ENCODE results near the gene ATP9B.

ATP9B gene

GRCh38 chr18:79335833-79336360 is 266.7 kb downstream of the ATP9B start:
- no peak for DNase-seq

GRCh38 chr18:79336556-79337142 is 267.5 kb downstream of the ATP9B start:
- no peak for DNase-seq

GRCh38 chr18:79337184-79337583 is 268.0 kb downstream of the ATP9B start:
- no peak for DNase-seq

DNA sequence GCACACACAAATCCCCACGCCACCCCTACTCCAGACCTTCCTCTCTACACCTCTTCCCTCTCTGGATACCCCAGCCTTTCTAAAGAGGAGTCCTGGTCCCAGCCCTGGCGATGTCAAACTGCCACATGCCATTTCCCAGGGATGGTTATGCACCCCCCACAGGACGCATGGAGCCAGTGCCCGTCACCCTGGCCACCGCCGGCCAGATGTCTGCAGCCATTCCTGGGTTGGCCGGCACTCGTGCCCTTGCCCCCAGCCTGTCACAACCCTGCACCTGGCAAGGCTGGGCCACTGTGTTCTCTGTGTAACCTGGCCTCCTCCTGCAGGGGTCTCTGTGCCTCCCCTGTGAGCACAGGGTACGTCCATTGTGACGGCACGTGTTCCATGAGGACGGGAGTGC is 268.4 kb downstream of the ATP9B start:
- no peak for DNase-seq

DNA sequence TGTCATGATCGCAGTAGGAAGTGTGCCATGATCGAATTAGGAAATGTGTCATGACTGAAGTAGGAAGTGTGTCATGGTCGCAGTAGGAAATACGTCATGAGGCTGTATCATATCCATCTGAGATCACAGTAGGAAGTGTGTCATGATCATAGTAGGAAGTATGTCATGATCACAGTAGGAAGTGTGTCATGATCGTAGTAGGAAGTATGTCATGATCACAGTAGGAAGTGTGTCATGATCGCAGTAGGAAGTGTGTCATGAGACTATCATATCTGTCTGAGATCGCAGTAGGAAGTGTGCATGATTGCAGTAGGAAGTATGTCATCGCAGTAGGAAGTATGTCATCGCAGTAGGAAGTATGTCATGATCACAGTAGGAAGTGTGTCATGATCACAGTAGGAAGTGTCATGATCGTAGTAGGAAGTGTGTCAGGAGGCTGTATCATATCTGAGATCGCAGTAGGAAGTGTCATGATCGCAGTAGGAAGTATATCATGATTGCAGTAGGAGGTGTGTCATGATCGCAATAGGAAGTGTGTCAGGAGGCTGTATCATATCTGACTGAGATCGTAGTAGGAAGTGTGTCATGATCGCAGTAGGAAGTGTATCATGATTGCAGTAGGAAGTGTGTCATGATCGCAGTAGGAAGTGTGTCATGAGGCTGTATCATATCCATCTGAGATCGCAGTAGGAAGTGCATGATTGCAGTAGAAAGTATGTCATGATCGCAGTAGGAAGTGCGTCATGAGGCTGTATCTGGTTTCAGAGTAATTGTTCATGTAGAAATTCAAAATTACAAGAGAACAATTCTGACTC is 270.1 kb downstream of the ATP9B start:
- no peak for DNase-seq

GRCh38 chr18:79343567-79344207 is 274.5 kb downstream of the ATP9B start:
- DNase-seq = no peak

- DNase-seq = no peak
Observed at GRCh38 chr18:79344208-79344581, 275.0 kb downstream of the ATP9B start.

GRCh38 chr18:79345366-79345765 is 276.2 kb downstream of the ATP9B start:
- no peak for DNase-seq

GRCh38 chr18:79345981-79346380 is 276.8 kb downstream of the ATP9B start:
- DNase-seq = no peak

- no peak for DNase-seq
Observed at GRCh38 chr18:79348066-79348465, 278.9 kb downstream of the ATP9B start.

DNA sequence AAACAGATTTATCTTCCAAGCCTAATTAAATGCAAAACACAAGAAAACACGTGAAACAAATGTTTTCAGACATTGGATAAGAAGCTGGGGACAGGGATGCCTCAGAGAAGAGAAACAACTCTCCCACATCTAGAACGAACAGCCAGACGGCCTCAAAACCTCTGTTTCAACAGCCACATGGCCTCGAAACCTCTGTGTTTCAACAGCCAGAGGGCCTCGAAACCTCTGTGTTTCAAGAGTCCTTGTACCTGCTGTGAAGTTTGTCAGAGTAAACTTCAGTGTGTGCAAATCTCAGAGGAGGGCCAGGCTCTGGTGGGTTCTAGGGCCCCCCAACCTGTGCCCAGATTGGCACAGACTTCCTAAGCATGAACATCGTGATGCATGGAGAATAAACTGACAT is 283.2 kb downstream of the ATP9B start:
- DNase-seq = no peak

DNA sequence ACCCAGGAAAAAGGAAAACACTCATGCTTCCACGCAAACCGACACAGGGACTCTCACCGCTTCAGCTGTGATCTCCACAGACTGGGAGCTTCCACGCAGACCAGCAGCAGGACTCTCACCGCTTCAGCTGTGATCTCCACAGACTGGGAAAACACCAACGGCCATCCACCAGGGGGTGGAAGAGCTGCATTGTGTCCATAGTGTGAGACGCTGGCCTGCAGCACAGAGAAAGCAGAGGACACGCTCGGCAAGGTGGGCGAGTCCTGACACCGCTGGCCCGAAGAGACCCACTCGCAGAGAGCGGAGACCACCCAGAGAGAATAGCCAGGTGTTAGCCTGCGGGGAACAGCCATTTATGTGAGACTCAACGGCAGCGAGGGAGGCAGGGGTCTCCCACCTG is 284.1 kb downstream of the ATP9B start:
- no peak for DNase-seq

GRCh38 chr18:79354350-79354749 is 285.2 kb downstream of the ATP9B start:
- no peak for DNase-seq

DNA sequence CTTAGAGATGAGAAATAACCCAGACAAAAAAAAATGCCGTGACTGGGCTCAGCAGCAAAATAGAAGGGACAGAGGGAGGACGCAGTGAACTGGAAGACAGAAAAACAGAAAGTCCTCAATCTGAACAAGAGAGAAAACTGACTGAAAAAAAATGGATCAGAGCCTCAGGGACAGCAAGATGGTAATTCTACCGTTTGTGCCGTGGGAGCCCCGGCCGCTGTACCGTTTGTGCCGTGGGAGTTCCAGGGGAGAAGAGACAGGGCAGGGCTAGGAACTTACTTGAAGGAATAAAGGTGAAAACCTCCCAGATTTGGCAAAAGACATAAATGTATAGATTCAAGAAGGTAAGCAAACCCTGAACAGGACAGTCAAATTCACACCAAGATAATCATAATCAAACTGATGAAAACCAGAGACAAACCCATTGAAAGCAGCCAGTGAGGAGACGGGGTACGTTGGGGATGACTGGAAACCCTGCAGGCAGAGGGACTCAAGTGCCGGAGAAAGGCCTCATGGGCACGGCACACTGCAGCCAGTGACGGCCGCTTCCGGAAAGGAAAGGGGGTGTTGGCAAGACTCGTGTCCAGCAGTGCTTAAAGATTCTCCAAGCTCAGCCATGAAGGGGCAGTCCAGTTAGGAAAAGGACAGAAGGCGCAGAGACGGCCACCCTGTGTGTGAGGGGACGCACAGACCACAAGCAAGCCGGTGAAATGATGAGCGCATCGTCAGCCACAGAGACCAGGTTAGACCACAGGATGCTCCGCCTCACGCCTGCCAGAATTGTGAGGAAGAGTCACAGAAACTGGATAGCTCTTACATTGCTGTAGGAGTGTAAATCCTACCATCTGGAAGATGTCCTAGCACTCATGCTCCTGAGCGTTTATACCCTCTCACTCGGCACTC is 286.5 kb downstream of the ATP9B start:
- DNase-seq = no peak

- no peak for DNase-seq
Observed at GRCh38 chr18:79356435-79356834, 287.2 kb downstream of the ATP9B start.

DNA sequence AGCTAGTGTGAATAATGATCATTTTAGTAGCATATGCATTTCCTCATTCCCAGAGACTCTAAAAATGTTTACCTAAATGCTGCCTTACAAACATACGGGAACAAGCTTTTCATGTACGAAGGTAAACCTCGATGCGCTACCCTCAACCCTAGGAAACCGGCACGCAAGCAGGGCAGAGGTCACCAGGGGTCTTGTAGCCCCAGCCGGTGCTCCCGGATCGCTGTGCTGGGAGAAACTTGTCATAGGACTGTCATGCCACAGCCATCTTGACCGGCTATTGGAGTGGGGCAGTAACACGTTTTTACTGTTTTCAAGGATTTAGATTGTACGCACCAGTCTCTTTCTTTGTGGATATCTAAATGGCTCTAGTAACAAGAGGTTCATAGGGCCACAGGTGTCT is 291.7 kb downstream of the ATP9B start:
- DNase-seq = no peak

GRCh38 chr18:79361766-79362522 is 292.8 kb downstream of the ATP9B start:
- no peak for DNase-seq

GRCh38 chr18:79365701-79366100 is 296.5 kb downstream of the ATP9B start:
- no peak for DNase-seq

- DNase-seq = no peak
Observed at GRCh38 chr18:79366177-79367094, 297.2 kb downstream of the ATP9B start.

GRCh38 chr18:79367480-79367879 is 298.3 kb downstream of the ATP9B start:
- no peak for DNase-seq

- no peak for DNase-seq
Observed at GRCh38 chr18:79367989-79368388, 298.8 kb downstream of the ATP9B start.

All from activated CD4-positive, alpha-beta T cell treated with anti-CD3 and anti-CD28 coated beads, Interleukin-2, amount 50 U/mL, for 48 hours (primary cell).